ENCODE data around the gene FAM13A. TPM values are rescaled to one million over a fixed set of nuclear protein-coding genes. Genes with fewer than 3 reads are reported as not detected.

The FAM13A gene
- total RNA-seq, 1 donor from 2014 or later, result 52.2 TPM

DNA sequence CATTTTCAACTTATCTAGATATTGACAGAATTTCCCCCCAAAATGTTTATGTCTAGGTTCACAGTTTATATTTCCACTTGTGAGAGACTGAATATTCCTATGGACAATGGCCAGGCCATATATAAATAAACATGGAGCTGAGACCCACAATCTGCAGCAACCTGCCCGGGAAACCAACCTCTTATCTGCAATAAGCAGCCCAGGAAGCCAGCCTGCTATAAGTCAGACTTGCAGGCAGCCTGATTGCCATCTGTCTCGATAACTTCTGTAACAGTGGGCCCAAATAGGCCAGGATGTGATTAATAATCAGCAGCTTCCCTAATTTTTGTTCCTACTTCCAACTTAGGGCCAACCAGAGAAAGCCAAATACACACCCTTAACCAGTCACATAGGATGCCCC, 354.2 kb downstream of the FAM13A start:
- FAIRE-seq (no peak), DNase-seq (ENCODE audit: low spot score in 2 of 2) (no peak)

DNA sequence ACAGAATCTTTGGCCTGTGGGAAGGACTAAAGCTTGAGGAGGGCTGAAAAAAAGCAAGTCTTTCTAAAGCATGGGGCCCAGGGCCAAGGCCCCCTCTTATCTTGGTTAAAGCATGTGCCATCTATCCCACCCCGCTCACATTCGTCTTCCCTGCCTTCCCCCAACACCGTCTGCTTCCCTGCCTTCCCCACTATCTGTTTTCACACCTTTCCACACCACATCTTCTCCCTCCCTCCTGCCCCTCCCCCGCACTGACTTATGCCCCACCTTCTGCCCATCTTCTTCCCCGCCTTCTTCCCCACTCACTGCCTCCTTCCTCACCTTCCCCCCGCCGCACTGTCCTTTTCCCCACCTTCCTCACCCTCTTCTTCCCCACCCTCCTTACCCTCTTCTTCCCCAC, 358.5 kb downstream of the FAM13A start:
- no peak for DNase-seq (ENCODE audit: low spot score in 2 of 2)
- no peak for FAIRE-seq

GRCh38 chr4:88697588-88698329, 359.2 kb downstream of the FAM13A start, which contains the start of gene NAP1L5:
TSS of gene NAP1L5 (minus strand) at chr4:88697829. CDS start at chr4:88697754, 75 bp downstream.
- DNase-seq (ENCODE audit: low spot score in 2 of 2) (peak; percentile 33 to 62), FAIRE-seq (no peak)

- DNase-seq (ENCODE audit: low spot score in 2 of 2) (peak in 1 of 2 donors; percentile 23), FAIRE-seq (no peak)
These were observed 359.8 kb downstream of the FAM13A start for GRCh38 chr4:88697141-88697540.

DNA sequence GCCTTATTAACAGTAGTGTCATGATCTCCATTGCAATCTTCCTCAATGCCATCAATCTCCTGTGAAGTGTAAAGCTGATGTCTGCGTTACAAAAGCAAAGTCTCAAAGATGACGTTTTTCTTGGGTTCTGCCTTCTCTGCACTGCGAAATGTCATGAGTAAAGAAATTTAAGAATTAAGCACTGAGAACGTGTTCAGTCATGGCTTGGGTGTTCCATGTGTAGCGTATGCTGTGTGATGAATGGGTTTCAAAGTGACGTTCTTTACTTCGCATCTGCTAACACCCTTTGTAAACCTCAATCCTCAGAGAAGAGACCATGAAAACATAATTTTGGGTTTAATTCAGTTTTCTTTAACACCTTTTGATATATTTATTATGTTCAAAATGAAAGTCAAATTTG, 360.4 kb downstream of the FAM13A start:
- DNase-seq (ENCODE audit: low spot score in 2 of 2) (no peak), FAIRE-seq (no peak)

GRCh38 chr4:88693792-88694191, 363.2 kb downstream of the FAM13A start:
- FAIRE-seq (no peak), DNase-seq (ENCODE audit: low spot score in 2 of 2) (no peak)

GRCh38 chr4:88690355-88690754, 366.6 kb downstream of the FAM13A start:
- FAIRE-seq, result no peak
- no peak for DNase-seq (ENCODE audit: low spot score in 2 of 2)

GRCh38 chr4:88681209-88681608, 375.8 kb downstream of the FAM13A start:
- FAIRE-seq (no peak), DNase-seq (ENCODE audit: low spot score in 2 of 2) (no peak)

Small RNA genes within 50 kb of the gene (small RNA-seq; reads per million reads assigned to genes)
- gene RF02115 (not detected), gene RNU6-33P (0.10 reads per million)

Other genes starting within 250 kb of the FAM13A start
- 12.2 TPM for gene TIGD2, start 54.3 kb upstream of the FAM13A start, total RNA-seq